Spleen (tissue), 7 donors: ENCODE measurements around the gene KCNJ16.

Experiments
- POLR2A ChIP-seq, 3 donors: fragments of 450-650 bp; IDR thresholded peaks; one replicate each; pipeline ENCODE4 v1.5.1; 2017; ENCODE audit warnings: antibody characterized with exemption in 3 of 3, mild to moderate bottlenecking in 1 of 3
- TF ChIP-seq, protein P1 (sequence below), 11 experiments: fragments of 200-600 bp in 7 of 11; fragments of 450-650 bp in 4 of 11; sonication (generic) in 4 of 11; IDR thresholded peaks in 8 of 11; conservative IDR thresholded peaks in 3 of 11; 1 replicate in 7 of 11; 2 replicates in 4 of 11; pipeline versions ENCODE4 v1.4.0 to v1.8.0; 2016 to 2021; ENCODE audit warnings: antibody characterized with exemption in 11 of 11, inconsistent platforms in 4 of 11, mild to moderate bottlenecking in 1 of 11
- donor health status: DM: no; HTN: no; CAD: no; lungs with moderate emphysema.
- donor health status: DM: no; HTN: no; CAD: no.
- donor health status: DM: no; HTN: no; CAD: no.

DNA sequence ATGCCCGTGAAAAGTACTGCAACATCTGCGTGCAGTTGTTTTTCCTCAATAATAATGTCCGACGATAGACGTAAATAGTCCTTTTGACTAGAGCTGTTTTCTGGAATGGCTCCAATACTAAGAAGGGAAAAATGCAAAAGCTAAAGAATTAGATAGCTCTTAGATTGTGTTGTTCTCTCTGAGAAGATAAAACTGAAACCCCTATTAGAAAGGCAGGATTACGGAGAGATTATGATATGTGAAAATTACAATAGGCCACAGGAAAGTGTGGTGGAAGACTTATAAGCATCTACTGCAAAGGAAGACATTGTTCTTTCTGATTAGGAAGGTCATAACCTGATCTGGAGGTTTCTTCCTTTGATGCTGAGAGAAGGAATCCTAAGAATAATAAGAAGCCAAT, 33.5 kb upstream of the KCNJ16 start:
- TF ChIP-seq, protein P1, sequence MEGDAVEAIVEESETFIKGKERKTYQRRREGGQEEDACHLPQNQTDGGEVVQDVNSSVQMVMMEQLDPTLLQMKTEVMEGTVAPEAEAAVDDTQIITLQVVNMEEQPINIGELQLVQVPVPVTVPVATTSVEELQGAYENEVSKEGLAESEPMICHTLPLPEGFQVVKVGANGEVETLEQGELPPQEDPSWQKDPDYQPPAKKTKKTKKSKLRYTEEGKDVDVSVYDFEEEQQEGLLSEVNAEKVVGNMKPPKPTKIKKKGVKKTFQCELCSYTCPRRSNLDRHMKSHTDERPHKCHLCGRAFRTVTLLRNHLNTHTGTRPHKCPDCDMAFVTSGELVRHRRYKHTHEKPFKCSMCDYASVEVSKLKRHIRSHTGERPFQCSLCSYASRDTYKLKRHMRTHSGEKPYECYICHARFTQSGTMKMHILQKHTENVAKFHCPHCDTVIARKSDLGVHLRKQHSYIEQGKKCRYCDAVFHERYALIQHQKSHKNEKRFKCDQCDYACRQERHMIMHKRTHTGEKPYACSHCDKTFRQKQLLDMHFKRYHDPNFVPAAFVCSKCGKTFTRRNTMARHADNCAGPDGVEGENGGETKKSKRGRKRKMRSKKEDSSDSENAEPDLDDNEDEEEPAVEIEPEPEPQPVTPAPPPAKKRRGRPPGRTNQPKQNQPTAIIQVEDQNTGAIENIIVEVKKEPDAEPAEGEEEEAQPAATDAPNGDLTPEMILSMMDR (IDR thresholded peaks at IDR 0.05 in 8 of 11, conservative IDR thresholded peaks at IDR 0.05 in 3 of 11): no peak
- TF ChIP-seq POLR2A (IDR thresholded peaks at IDR 0.05): no peak
